Panc1 (cell line): ENCODE measurements around the gene MEIS1. TPM values are rescaled to one million over a fixed set of nuclear protein-coding genes. Genes with fewer than 3 reads are reported as not detected.

Experiments
- ATAC-seq: fragments of 200-7000 bp; cut with Tn5 transposase; 2 replicates; pipeline ENCODE4 v1.9.1; 2020; ENCODE audit warnings: mild to moderate bottlenecking, moderate library complexity
- BruUV-seq: library from RNA; stranded (reverse); fragments of 400-500 nt; replicated peaks from 2 replicates; lab custom pipeline; 2021; lab: Mats Ljungman, UMichigan
- CTCF ChIA-PET: fragments of 300-600 bp; sonication (Branson Sonifier 250); formaldehyde crosslinking; loops from one replicate; lab custom pipeline; 2022; ENCODE audit warnings: antibody characterized with exemption; lab: Charles Lee
- POLR2A ChIA-PET: fragments of 300-600 bp; sonication (Branson Sonifier 250); formaldehyde crosslinking; loops from one replicate; lab custom pipeline; 2022; ENCODE audit warnings: antibody characterized with exemption; lab: Charles Lee
- DNase-seq: peaks from one replicate; pipeline ENCODE4 v3.0.0-alpha.2; 2010; ENCODE audit warnings: low read depth, low spot score
- H3K27ac ChIP-seq: 2 replicates; pipeline ENCODE4 v1.5.1; 2011; ENCODE audit warnings: mild to moderate bottlenecking, low read length, inconsistent platforms
- H3K27me3 ChIP-seq: fragments of 200-500 bp; sonication (Bioruptor generic); 2 replicates; pipeline ENCODE4 v1.6.0; 2014; ENCODE audit warnings: low read length, inconsistent platforms; ENCODE audit not compliant: control insufficient read depth, insufficient read depth
- H3K36me3 ChIP-seq: fragments of 200-500 bp; sonication (Bioruptor generic); 2 replicates; pipeline ENCODE4 v1.5.1; 2014; ENCODE audit warnings: inconsistent platforms, mild to moderate bottlenecking, low read length, moderate library complexity; ENCODE audit not compliant: control insufficient read depth, insufficient read depth
- H3K4me1 ChIP-seq: 2 replicates; pipeline ENCODE4 v1.5.1; 2011; ENCODE audit warnings: inconsistent platforms, mild to moderate bottlenecking, low read length, moderate library complexity; ENCODE audit not compliant: control insufficient read depth, insufficient read depth
- H3K4me3 ChIP-seq, 2 experiments: 2 replicates each; pipeline ENCODE4 v1.5.1; 2011 to 2012; ENCODE audit warnings: low read depth in 2 of 2, low read length in 2 of 2, mild to moderate bottlenecking in 2 of 2, inconsistent platforms in 1 of 2, moderate library complexity in 1 of 2
- H3K9me3 ChIP-seq: fragments of 200-500 bp; sonication (Bioruptor generic); 2 replicates; pipeline ENCODE4 v1.5.1; 2014; ENCODE audit warnings: low read depth, mild to moderate bottlenecking, inconsistent platforms, low read length, moderate library complexity; ENCODE audit not compliant: control insufficient read depth, insufficient read depth
- CTCF ChIP-seq: fragments of 450-650 bp; IDR thresholded peaks from 2 replicates; pipeline ENCODE4 v1.5.1; 2017; ENCODE audit warnings: mild to moderate bottlenecking
- POLR2AphosphoS5 ChIP-seq: IDR thresholded peaks from 2 replicates; pipeline ENCODE4 v1.6.1; 2012; ENCODE audit warnings: mild to moderate bottlenecking, low read depth, low read length, moderate library complexity
- REST ChIP-seq, 2 experiments: IDR thresholded peaks; 2 replicates each; pipeline ENCODE4 v1.6.1; 2011 to 2012; ENCODE audit warnings: low read depth in 2 of 2, control low read depth in 1 of 2, low read length in 1 of 2, mild to moderate bottlenecking in 1 of 2, moderate library complexity in 1 of 2; ENCODE audit not compliant: insufficient read depth in 1 of 2
- SIN3A ChIP-seq: IDR thresholded peaks from 2 replicates; pipeline ENCODE4 v1.6.1; 2012; ENCODE audit warnings: low read depth, mild to moderate bottlenecking, low read length, moderate library complexity, borderline replicate concordance; ENCODE audit not compliant: insufficient read depth
- TCF7L2 ChIP-seq: IDR thresholded peaks from 2 replicates; pipeline ENCODE4 v1.6.1; 2011; ENCODE audit warnings: mild to moderate bottlenecking, low read depth, low read length, inconsistent platforms
- in situ Hi-C: cut with HindIII; loops from 2 replicates; pipeline ENCODE4 v1.10.0; 2016; ENCODE audit warnings: low sequenced_read_pairs, low pct_unique_long_range_greater_than_20kb
- intact Hi-C: fragments of 100-400 bp; cut with micrococcal nuclease; formaldehyde crosslinking; loops from one replicate; pipeline ENCODE4 v1.10.0; 2022; ENCODE audit not compliant: unreplicated experiment
- total RNA-seq: library from RNA; stranded (reverse); gene quantifications from one replicate; pipeline ENCODE4 v1.2.1, GENCODE V29; 2021; ENCODE audit not compliant: unreplicated experiment

MEIS1 gene
- total RNA-seq, 1 experiment from 2014 or later = 2.0 TPM

- no TSS peak for BruUV-seq
- TF ChIP-seq POLR2AphosphoS5 (no peak), TCF7L2 (no peak), CTCF (no peak), SIN3A (no peak), REST (IDR thresholded peaks at IDR 0.05; ENCODE audit: insufficient read depth in 1 of 2, low read depth in 2 of 2, low read length in 1 of 2) (no peak)
- H3K9me3 ChIP-seq = no peaks in the 10 kb centered on the region
- no peak overlapping the region for H3K27ac ChIP-seq
- in situ Hi-C loops (no loop called here), intact Hi-C loops (no loop called here)
- no peak for ATAC-seq
- H3K36me3 ChIP-seq = no peaks in the 10 kb centered on the region
- H3K4me3 ChIP-seq = no peak overlapping the region
- ChIA-PET CTCF (no interaction called here), POLR2A (no interaction called here)
- H3K4me1 ChIP-seq = no peaks in the 10 kb centered on the region
- H3K27me3 ChIP-seq = peaks cover 2% of the 10 kb centered on the region; the same call in 1 of the 2 replicates
- no peak for DNase-seq
These were observed 17.3 kb downstream of the MEIS1 start for GRCh38 chr2:66452214-66452613.

- BruUV-seq = no TSS peak
- no peak for DNase-seq
- Histone ChIP-seq H3K4me3 (no peak overlapping the region), H3K27me3 (peaks cover 2% of the 10 kb centered on the region; the same call in 1 of the 2 replicates), H3K36me3 (no peaks in the 10 kb centered on the region), H3K9me3 (no peaks in the 10 kb centered on the region), H3K4me1 (no peaks in the 10 kb centered on the region), H3K27ac (no peak overlapping the region)
- CTCF ChIA-PET = no interaction called here
- no peak for TF ChIP-seq REST (IDR thresholded peaks at IDR 0.05; ENCODE audit: insufficient read depth in 1 of 2, low read depth in 2 of 2, low read length in 1 of 2)
- TF ChIP-seq POLR2AphosphoS5 = no peak
- TF ChIP-seq TCF7L2 = no peak
- POLR2A ChIA-PET = no interaction called here
- no peak for ATAC-seq
- in situ Hi-C loops = no loop called here
- intact Hi-C loops = no loop called here
These were observed 18.0 kb downstream of the MEIS1 start for GRCh38 chr2:66452917-66453316.
